Glutamatergic neuron (in vitro differentiated cells): ENCODE data around the gene OCIAD1. TPM values are rescaled to one million over a fixed set of nuclear protein-coding genes. Genes with fewer than 3 reads are reported as not detected.
"Not testable (repeated sequence)": the region's sequence is repeated elsewhere in the genome, so short reads cannot be mapped to it uniquely, and the experiment has no call there.

Source experiments
- DNase-seq: peaks from one replicate; pipeline ENCODE4 v3.0.0; 2022
- H3K27ac Mint-ChIP-seq: one replicate; pipeline ENCODE4 v1.8.0; 2020; ENCODE audit warnings: mild to moderate bottlenecking, mixed read lengths, inconsistent platforms; ENCODE audit not compliant: unreplicated experiment
- H3K27me3 Mint-ChIP-seq: one replicate; pipeline ENCODE4 v1.8.0; 2020; ENCODE audit warnings: mild to moderate bottlenecking, moderate library complexity, mixed read lengths, inconsistent platforms; ENCODE audit not compliant: unreplicated experiment
- H3K36me3 Mint-ChIP-seq: one replicate; pipeline ENCODE4 v1.8.0; 2020; ENCODE audit warnings: mild to moderate bottlenecking, mixed read lengths, inconsistent platforms; ENCODE audit not compliant: unreplicated experiment
- H3K4me1 Mint-ChIP-seq: one replicate; pipeline ENCODE4 v1.8.0; 2020; ENCODE audit warnings: mild to moderate bottlenecking, low read depth, mixed read lengths, inconsistent platforms; ENCODE audit not compliant: unreplicated experiment
- H3K4me3 Mint-ChIP-seq: one replicate; pipeline ENCODE4 v1.8.0; 2020; ENCODE audit warnings: mild to moderate bottlenecking, mixed read lengths, inconsistent platforms; ENCODE audit not compliant: unreplicated experiment
- H3K9me3 Mint-ChIP-seq: one replicate; pipeline ENCODE4 v1.8.0; 2020; ENCODE audit warnings: mild to moderate bottlenecking, moderate library complexity, mixed read lengths, inconsistent platforms; ENCODE audit not compliant: unreplicated experiment
- CTCF ChIP-seq: fragments of 200-600 bp; sonication (generic); IDR thresholded peaks from one replicate; pipeline ENCODE4 v1.5.0; 2021; ENCODE audit not compliant: partially characterized antibody, unreplicated experiment
- total RNA-seq: library from RNA; stranded (reverse); fragmentation: NEBNext Ultra II Directional; extraction: Animal tissue kit (Norgen Biotek cat#: 25700); gene quantifications from one replicate; pipeline ENCODE4 v1.2.1, GENCODE V29; 2021; ENCODE audit not compliant: unreplicated experiment

OCIAD1 gene
- total RNA-seq, 1 donor from 2014 or later: 163 TPM

- TF ChIP-seq CTCF: no peak
- Mint-ChIP-seq H3K4me3 (no peak overlapping the region), H3K4me1 (no peaks in the 10 kb centered on the region), H3K27me3 (peaks cover 2% of the 10 kb centered on the region), H3K27ac (no peak overlapping the region), H3K36me3 (no peaks in the 10 kb centered on the region), H3K9me3 (no peaks in the 10 kb centered on the region)
- DNase-seq: no peak
Observed at GRCh38 chr4:48796191-48796926, 34.5 kb upstream of the OCIAD1 start.

GRCh38 chr4:48796927-48797679 is 33.8 kb upstream of the OCIAD1 start:
- H3K36me3 Mint-ChIP-seq: no peaks in the 10 kb centered on the region
- no peaks in the 10 kb centered on the region for H3K9me3 Mint-ChIP-seq
- no peaks in the 10 kb centered on the region for H3K4me1 Mint-ChIP-seq
- no peak for DNase-seq
- H3K27me3 Mint-ChIP-seq: peaks cover 2% of the 10 kb centered on the region
- H3K27ac Mint-ChIP-seq: no peak overlapping the region
- H3K4me3 Mint-ChIP-seq: no peak overlapping the region
- no peak for TF ChIP-seq CTCF

GRCh38 chr4:48798117-48798516 is 32.8 kb upstream of the OCIAD1 start:
- DNase-seq: no peak
- no peak for TF ChIP-seq CTCF
- Mint-ChIP-seq H3K27ac (no peak overlapping the region), H3K9me3 (no peaks in the 10 kb centered on the region), H3K4me3 (no peak overlapping the region), H3K4me1 (no peaks in the 10 kb centered on the region), H3K27me3 (peaks cover 2% of the 10 kb centered on the region), H3K36me3 (no peaks in the 10 kb centered on the region)

- Mint-ChIP-seq H3K27ac (no peak overlapping the region), H3K27me3 (peaks cover 2% of the 10 kb centered on the region), H3K36me3 (no peaks in the 10 kb centered on the region), H3K4me3 (no peak overlapping the region), H3K9me3 (no peaks in the 10 kb centered on the region), H3K4me1 (no peaks in the 10 kb centered on the region)
- TF ChIP-seq CTCF: no peak
- DNase-seq: no peak
Observed at GRCh38 chr4:48799157-48799556, 31.7 kb upstream of the OCIAD1 start.

GRCh38 chr4:48800155-48800554 is 30.7 kb upstream of the OCIAD1 start:
- not testable (repeated sequence) for H3K27me3 Mint-ChIP-seq, H3K4me1 Mint-ChIP-seq, DNase-seq, H3K4me3 Mint-ChIP-seq, H3K9me3 Mint-ChIP-seq, H3K36me3 Mint-ChIP-seq, H3K27ac Mint-ChIP-seq
